Tibial nerve (tissue), 3 donors: Measurements from ENCODE around the gene BIK.

Source experiments
- POLR2A ChIP-seq, 2 donors: fragments of 450-650 bp; IDR thresholded peaks; one replicate each; pipeline ENCODE4 v1.6.1; 2017; ENCODE audit warnings: antibody characterized with exemption in 2 of 2, mild to moderate bottlenecking in 2 of 2, moderate library complexity in 2 of 2
- TF ChIP-seq, protein P1 (sequence below), 5 experiments: fragments of 200-600 bp in 3 of 5; fragments of 450-650 bp in 2 of 5; sonication (generic) in 3 of 5; IDR thresholded peaks; one replicate each; pipeline ENCODE4 v1.5.1; 2016 to 2019; ENCODE audit warnings: antibody characterized with exemption in 5 of 5, mild to moderate bottlenecking in 3 of 5, moderate library complexity in 2 of 5

DNA sequence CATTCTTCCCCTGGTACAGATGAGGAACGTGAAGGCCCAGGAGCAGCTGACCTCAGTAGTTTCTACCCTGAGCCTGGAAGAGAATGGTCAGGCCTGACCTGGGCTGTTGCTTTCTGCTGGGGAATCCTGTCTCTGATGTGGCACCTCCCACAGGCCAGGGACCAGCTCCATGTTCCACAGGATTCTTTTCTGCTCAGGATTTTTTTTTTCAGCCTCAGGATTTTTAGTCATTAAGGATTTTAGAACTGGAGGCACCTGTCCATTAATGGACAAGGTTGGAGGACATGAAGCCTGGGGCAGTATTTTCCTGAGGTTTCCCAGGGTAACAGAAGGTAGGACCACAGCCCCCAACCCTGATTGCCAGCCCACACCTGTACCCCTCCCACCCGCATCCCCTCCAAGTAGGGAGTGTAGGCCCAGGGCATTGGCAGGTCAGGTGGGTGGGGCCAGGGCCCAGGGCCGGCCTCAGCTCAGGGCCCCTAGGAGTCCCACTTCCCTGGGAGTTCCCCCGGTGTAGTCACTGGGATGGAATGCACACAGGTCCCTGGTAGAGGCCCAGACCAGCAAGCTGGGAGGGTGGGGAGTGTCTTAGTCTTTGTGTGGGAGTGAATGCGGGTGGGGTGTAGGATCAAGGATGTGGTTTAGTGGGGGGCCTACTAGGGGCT lies 16.1 kb downstream of the BIK start:
- no peak for TF ChIP-seq POLR2A (IDR thresholded peaks at IDR 0.05)
- TF ChIP-seq, protein P1, sequence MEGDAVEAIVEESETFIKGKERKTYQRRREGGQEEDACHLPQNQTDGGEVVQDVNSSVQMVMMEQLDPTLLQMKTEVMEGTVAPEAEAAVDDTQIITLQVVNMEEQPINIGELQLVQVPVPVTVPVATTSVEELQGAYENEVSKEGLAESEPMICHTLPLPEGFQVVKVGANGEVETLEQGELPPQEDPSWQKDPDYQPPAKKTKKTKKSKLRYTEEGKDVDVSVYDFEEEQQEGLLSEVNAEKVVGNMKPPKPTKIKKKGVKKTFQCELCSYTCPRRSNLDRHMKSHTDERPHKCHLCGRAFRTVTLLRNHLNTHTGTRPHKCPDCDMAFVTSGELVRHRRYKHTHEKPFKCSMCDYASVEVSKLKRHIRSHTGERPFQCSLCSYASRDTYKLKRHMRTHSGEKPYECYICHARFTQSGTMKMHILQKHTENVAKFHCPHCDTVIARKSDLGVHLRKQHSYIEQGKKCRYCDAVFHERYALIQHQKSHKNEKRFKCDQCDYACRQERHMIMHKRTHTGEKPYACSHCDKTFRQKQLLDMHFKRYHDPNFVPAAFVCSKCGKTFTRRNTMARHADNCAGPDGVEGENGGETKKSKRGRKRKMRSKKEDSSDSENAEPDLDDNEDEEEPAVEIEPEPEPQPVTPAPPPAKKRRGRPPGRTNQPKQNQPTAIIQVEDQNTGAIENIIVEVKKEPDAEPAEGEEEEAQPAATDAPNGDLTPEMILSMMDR (IDR thresholded peaks at IDR 0.05), result no peak
